KOPT-K1 (cell line): ENCODE data around the gene BLM.
"Not testable (repeated sequence)": the region's sequence is repeated elsewhere in the genome, so short reads cannot be mapped to it uniquely, and the experiment has no call there.

ENCODE experiments used
- H3K27ac ChIP-seq: fragments of 200-600 bp; sonication (generic); 2 replicates; pipeline ENCODE4 v1.5.1; 2016; ENCODE audit warnings: antibody characterized with exemption, mild to moderate bottlenecking, low read depth, low read length; ENCODE audit not compliant: poor library complexity, severe bottlenecking
- H3K36me3 ChIP-seq: fragments of 200-600 bp; sonication (generic); 2 replicates; pipeline ENCODE4 v1.5.1; 2017; ENCODE audit warnings: antibody characterized with exemption, mild to moderate bottlenecking, low read length, moderate library complexity; ENCODE audit not compliant: insufficient read depth
- H3K9me3 ChIP-seq: fragments of 200-600 bp; sonication (generic); 2 replicates; pipeline ENCODE4 v1.5.1; 2017; ENCODE audit warnings: antibody characterized with exemption, low read length, mild to moderate bottlenecking; ENCODE audit not compliant: insufficient read depth, poor library complexity, severe bottlenecking

Gene BLM

GRCh38 chr15:90825115-90825899 lies 108.2 kb downstream of the BLM start:
- not testable (repeated sequence) for H3K27ac ChIP-seq, H3K9me3 ChIP-seq, H3K36me3 ChIP-seq

- not testable (repeated sequence) for H3K27ac ChIP-seq, H3K36me3 ChIP-seq, H3K9me3 ChIP-seq
Measured at GRCh38 chr15:90826206-90826885, 109.2 kb downstream of the BLM start.

- Histone ChIP-seq H3K36me3 (no peaks in the 10 kb centered on the region), H3K9me3 (no peaks in the 10 kb centered on the region), H3K27ac (no peak overlapping the region)
Measured at GRCh38 chr15:90826886-90827435, 109.8 kb downstream of the BLM start.

DNA sequence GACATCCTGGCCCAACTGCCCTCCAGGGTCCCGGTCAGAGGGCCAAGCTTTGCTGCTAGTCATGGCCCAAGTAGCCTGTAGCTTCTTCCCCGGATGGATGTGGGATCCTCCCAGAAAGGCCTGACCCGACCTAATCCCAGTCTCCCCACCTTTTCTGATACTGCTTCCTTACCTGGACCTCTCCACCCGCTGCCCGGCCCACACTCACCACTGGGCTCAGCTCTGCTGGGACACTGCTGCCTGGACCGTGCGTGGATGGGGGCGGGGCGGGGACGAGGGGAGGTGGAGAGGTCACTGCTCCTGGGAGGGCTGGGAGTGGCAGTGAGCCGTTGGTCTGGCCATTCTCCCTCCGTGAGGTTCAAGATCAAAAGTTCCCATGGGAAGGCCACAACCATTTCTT lies 111.0 kb downstream of the BLM start:
- Histone ChIP-seq H3K27ac (no peak overlapping the region), H3K36me3 (no peaks in the 10 kb centered on the region), H3K9me3 (no peaks in the 10 kb centered on the region)

GRCh38 chr15:90829126-90829525 lies 112.0 kb downstream of the BLM start:
- no peak overlapping the region for H3K27ac ChIP-seq
- no peaks in the 10 kb centered on the region for H3K36me3 ChIP-seq
- H3K9me3 ChIP-seq = no peaks in the 10 kb centered on the region

GRCh38 chr15:90829942-90830440 lies 112.8 kb downstream of the BLM start:
- Histone ChIP-seq H3K36me3 (no peaks in the 10 kb centered on the region), H3K27ac (no peak overlapping the region), H3K9me3 (no peaks in the 10 kb centered on the region)

GRCh38 chr15:90834626-90835025 lies 117.5 kb downstream of the BLM start:
- Histone ChIP-seq H3K27ac (no peak overlapping the region), H3K36me3 (no peaks in the 10 kb centered on the region)

GRCh38 chr15:90836296-90836871 lies 119.2 kb downstream of the BLM start:
- H3K27ac ChIP-seq = no peak overlapping the region
- no peaks in the 10 kb centered on the region for H3K9me3 ChIP-seq
- H3K36me3 ChIP-seq = no peaks in the 10 kb centered on the region

More at GRCh38 chr15:90834626-90835025, 117.5 kb downstream of the BLM start:
- H3K9me3 ChIP-seq = no peaks in the 10 kb centered on the region

DNA sequence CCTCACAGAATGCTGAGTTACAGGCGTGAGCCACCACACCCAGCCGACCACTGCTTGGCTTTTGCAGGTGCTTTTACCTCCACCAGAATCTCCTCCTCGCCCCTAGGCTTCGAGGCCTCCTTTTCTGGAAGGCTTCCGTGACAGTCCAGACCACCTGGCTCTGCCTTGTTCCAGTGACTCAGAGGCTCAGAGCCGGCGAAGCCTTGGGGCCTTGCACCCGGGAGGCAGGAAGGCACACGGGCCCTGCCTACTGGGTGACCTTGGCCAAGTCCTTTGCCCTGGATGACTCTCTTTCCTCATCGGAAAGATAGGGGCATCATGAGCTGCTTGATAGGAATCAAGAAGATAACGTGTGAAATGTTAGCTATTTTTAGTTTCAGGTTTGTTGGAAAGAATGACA lies 119.9 kb downstream of the BLM start:
- H3K36me3 ChIP-seq = no peaks in the 10 kb centered on the region
- no peak overlapping the region for H3K27ac ChIP-seq
- H3K9me3 ChIP-seq = no peaks in the 10 kb centered on the region

DNA sequence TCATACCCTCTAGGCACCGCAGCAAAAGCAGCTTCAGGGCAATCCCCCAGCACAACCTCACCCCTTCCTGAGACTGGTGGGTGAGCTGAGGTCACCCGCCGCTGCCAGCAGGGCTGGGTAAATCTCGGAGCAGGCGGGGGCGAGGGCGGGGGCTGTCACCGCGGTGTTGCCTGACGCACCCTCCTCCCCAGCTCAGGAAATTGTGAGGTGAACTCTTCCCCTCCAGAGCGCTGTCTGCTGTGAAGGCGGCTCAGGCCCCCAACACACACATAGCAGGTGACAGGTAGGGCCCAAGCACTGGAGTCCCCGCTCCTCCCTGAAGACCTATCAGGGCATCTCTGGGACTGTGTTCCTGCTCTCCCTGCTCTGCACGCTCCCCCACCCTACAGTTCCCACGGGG lies 121.0 kb downstream of the BLM start:
- Histone ChIP-seq H3K9me3 (no peaks in the 10 kb centered on the region), H3K36me3 (no peaks in the 10 kb centered on the region), H3K27ac (peak overlapping the region; percentile 37)

GRCh38 chr15:90838544-90838943 lies 121.4 kb downstream of the BLM start:
- Histone ChIP-seq H3K27ac (no peak overlapping the region), H3K9me3 (no peaks in the 10 kb centered on the region), H3K36me3 (no peaks in the 10 kb centered on the region)

DNA sequence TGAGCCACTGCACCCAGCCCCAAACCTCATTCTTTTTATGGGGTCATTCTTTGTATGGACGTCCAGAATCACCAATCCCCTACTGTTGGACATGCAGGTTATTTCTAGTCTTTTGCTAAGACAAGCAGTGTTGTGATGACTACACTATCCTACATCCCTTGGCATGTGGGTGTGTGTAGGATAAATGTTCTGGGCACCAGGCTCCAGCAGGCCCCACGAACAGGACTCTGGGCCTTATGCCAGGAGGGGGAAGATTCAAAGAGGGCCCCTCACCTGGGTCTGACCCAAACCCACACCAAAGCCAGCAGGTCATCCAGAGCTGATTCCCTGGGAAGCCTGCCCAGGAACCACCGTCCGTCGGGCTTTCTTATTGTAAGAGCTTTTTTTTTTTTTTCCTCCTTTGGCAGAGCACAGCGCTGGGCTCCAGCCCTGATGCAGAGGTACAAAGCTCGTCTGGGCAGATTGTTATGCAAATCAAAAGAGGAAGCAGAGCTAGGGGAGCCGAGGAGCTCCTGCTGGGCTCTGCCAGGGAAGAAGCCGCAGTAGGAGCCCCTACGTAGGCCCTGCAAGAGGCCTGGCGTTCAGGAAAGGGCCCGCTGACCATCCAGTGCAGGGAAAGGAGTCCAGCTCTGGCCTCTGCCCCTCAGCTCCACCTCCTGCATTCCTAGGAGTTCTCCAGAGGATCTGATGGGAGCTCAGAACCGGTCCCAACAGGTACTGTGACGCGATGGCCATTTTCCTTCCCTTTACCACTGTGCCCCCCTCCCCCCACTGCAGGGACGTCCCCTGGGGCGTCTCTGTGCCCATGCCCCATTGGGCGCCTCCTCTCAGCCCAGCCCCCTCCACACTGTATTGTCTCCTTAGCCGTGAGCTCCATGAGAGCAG lies 122.3 kb downstream of the BLM start:
- Histone ChIP-seq H3K9me3 (no peaks in the 10 kb centered on the region), H3K36me3 (no peaks in the 10 kb centered on the region), H3K27ac (no peak overlapping the region)

GRCh38 chr15:90840157-90840855 lies 123.2 kb downstream of the BLM start:
- no peaks in the 10 kb centered on the region for H3K9me3 ChIP-seq
- no peak overlapping the region for H3K27ac ChIP-seq
- H3K36me3 ChIP-seq = no peaks in the 10 kb centered on the region

DNA sequence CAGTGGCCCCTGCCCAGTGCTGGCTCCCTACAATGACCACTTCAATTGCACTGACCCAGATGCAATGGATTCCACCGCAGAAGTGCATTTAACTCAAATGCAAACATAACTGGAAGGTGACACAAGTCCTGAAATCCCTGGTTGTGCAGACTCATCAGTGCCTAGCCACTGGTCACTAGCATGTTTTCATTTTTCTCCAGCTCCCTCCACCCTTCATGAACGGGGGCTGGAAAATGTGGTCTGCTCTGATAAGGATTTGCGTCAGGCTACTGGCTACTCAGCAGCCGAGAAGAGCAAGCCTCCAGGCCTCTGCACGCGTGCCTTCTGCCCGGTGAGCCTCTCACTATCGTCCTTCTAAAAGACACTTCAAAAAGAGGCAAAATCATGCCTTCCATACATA lies 123.8 kb downstream of the BLM start:
- no peak overlapping the region for H3K27ac ChIP-seq
- no peaks in the 10 kb centered on the region for H3K9me3 ChIP-seq
- H3K36me3 ChIP-seq = no peaks in the 10 kb centered on the region
